ENCODE measurements around the gene ACOT6.
"Not testable (repeated sequence)": the region's sequence is repeated elsewhere in the genome, so short reads cannot be mapped to it uniquely, and the experiment has no call there.

The ACOT6 gene

DNA sequence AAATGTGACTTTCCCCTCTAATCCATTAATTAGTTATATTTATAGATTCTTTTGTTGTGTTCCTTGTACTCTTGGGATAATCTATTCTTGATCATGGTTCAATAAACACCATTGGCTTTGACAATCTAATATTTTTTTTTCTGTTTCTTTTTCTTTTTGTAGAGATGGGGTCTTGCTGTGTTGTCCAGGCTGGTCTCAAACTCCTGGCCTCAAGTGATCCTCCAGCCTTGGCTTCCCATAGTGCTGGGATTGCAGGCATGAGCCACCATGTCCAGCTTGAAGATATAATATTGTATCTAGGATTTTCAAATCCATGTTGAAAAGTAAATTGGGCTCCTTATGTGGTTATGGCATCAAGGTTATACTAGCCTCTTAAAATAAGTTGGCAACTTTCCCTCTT is 38.7 kb downstream of the ACOT6 start:
- DNase-seq (ENCODE audit: low spot score) = no peak

DNA sequence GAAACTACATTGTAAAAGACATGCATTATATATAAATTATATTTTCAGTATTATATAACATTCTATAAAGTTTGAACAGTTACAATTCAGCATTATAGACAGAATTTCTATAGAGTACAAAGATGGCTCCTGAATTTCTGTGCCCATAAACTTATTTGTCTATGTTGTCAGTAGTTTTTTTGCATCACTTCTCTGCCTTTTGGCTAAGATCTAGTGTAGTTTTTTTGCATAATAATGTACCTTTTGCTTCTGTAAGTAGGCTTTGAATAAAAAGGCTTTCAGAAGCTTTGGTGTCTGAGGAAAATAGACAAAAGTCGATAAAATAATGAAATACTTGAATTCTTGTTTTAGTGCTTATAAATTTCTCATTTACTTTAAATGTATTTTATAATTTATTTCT is 43.5 kb downstream of the ACOT6 start:
- DNase-seq (ENCODE audit: low spot score) = no peak

DNA sequence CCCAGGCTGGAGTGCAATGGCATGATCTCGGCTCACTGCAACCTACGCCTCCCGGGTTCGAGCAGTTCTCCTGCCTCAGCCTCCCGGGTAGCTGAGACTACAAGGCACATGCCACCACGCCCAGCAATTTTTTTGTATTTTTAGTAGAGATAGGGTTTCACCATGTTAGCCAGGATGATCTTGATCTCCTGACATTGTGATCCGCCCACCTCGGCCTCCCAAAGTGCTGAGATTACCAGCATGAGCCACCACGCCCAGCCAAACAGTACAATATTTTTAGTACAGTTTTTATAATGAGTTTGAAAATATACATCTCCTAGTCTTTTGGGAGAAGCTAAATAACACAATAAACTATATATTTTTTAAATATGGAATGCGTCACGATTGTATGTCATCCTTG is 46.9 kb downstream of the ACOT6 start:
- not testable (repeated sequence) for DNase-seq (ENCODE audit: low spot score)

DNA sequence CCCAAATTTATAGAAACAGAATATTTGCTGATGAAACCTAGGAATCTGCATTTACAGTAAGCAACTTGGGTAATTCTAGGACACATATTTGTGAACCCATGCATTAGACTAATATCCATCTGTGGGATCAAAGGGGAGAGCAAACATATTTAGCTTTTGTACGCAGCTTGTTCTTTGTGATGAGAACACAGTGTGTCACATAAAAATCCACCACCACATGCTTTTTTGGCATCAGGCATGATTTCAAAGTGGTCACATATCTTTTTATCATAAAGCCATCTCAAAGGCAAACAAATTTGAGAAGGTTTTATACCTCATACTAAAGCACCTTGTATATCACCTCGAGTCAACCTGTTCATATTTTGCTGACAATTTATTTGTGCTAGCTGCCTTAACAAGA is 48.2 kb downstream of the ACOT6 start:
- no peak for DNase-seq (ENCODE audit: low spot score)

DNA sequence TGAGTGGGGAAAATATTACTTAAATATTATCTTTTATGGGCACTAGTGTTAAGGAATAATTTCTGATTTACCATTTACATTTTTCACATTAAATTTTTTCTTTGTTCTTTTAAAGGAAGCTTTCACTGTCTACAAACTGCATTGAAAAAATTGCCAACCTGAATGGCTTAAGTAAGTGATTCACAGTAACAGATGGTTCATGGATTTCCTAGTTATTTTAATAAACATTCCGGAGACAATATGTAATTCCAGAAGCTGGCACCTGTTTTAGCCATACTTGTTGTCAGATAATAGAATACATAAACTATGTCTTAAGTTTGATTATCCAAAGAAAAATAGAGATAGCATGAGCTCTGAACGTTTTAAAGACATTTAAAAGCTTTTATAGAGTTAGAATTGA is 49.6 kb downstream of the ACOT6 start:
- DNase-seq (ENCODE audit: low spot score) = no peak

DNA sequence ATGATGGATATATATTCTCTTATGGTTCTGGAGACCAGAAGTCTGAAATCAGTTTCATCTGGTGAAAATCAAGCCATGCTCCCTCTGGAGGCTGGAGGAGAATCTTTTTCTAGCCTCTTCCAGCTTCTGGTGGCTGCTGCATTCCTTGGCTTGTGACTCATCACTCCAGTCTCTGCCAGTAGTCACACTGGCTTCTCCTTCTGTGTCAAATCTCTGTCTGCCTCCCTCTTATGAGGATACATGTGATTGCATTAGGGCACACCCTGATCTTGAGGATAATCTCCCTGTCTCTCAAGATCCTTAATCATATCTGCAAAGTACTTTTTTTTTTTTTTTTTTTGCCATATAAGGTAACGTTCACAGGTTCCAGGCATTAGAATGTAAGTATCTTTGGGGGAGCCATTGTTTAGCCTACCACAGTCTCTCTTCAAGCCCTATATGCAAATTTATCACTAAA is 50.2 kb downstream of the ACOT6 start:
- peak; percentile 80 for DNase-seq (ENCODE audit: low spot score)

DNA sequence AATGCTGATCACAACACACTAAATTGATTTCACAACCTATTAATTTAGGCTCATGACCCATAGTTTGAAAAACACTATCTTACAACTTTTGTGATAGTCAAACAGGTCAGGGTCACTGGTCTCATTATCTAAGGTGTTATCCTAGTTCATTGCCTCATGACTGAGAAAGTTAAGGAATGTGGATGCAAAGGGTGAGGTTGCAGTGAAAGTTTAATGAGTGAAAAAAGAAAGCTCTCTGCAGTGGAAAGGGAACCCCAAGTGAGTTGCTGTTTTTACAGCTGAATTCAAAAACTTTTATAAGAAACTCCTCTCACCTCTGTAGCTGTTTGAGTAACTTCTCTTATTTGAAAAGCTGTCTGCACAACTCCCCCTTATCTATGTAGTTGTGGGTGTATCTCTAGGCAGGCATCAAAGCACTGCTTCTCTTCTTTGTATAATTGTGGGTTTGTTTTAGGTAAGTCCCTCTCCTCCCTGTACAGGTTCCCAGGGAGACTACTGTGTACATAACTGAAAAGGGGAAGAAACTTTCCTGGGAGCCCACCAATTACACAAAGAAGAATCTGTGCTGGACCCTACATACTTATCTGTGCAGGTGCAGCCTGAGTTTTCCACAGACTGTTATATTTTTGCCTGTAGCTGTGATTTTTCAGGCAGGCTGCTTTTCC is 51.4 kb downstream of the ACOT6 start:
- DNase-seq (ENCODE audit: low spot score) = no peak

DNA sequence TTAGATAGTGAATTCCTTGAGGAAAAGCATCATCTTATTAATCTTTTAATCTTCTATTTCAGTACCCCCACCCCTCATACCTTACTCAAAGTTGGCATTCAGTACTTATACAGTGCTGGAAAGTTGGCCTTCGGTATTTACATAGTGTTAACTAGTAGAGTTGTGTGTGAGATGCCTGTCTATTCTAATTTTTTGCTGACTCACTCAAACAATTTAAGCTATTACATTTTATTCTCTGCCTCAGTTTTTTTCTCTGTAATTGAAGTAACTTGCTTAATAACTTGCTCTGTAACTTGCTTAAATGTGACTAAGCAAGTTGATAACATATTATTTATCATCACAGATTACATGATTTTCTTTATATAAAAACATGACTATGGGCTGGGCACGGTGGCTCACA is 52.8 kb downstream of the ACOT6 start:
- DNase-seq (ENCODE audit: low spot score) = no peak

DNA sequence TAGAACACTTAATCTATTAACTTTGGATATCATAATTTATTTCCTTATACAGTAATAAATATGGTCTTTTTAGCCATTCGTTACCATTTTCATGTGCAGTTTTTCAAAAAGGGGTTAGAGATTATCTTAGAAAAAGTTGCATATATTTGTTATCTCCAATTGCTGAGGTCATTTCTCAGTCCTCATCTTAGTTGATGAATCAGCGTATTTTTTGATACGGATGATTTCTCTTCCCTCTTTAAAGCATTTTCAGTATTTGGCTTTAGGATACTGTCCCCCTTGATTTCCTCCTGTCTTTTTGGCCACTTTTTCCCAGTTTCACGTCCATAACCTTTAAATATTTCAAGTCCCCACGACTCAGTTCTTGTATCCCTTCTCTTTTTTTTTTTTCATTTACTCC is 54.3 kb downstream of the ACOT6 start:
- no peak for DNase-seq (ENCODE audit: low spot score)

DNA sequence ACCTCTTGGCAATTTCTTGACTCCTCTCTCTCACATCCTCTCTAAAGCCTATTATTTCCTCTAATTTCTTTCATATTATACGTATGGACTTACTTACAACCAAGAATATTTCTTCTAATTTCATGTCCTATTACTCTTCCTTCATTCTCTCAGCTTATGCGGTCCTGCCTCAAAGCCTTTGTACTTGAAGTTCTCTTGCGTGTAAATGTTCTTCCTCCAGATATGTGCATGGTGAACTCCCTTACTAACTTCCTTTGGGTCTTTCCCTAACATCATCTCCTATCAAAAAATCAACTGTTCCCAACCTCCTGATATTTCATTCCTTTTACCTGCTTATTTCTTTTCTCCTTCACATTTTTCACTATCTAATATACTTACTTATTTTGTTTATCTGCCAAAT is 55.5 kb downstream of the ACOT6 start:
- no peak for DNase-seq (ENCODE audit: low spot score)

All from GM03348 (cell line).